ES-I3 (cell line): ENCODE results near the gene ITLN2.
"Not testable (repeated sequence)": the region's sequence is repeated elsewhere in the genome, so short reads cannot be mapped to it uniquely, and the experiment has no call there.

Experiments
- H3K36me3 ChIP-seq: 2 replicates; pipeline ENCODE4 v1.6.1; 2013; ENCODE audit warnings: mild to moderate bottlenecking, low read length, control low read depth, moderate library complexity; ENCODE audit not compliant: insufficient read depth
- H3K4me1 ChIP-seq: 2 replicates; pipeline ENCODE4 v1.6.1; 2013; ENCODE audit warnings: mild to moderate bottlenecking, control low read depth, low read length; ENCODE audit not compliant: insufficient read depth
- H3K9ac ChIP-seq: 2 replicates; pipeline ENCODE4 v1.6.1; 2013; ENCODE audit warnings: low read depth, mild to moderate bottlenecking, low read length, moderate library complexity
- H3K9me3 ChIP-seq: 2 replicates; pipeline ENCODE4 v1.6.1; 2013; ENCODE audit warnings: mild to moderate bottlenecking, low read length, moderate library complexity; ENCODE audit not compliant: control insufficient read depth, insufficient read depth

Gene ITLN2

GRCh38 chr1:160905617-160905989 is 49.0 kb downstream of the ITLN2 start:
- Histone ChIP-seq H3K36me3 (no peaks in the 10 kb centered on the region), H3K9me3 (no peaks in the 10 kb centered on the region; the same call in 1 of the 2 replicates), H3K9ac (no peak overlapping the region), H3K4me1 (peaks cover 3% of the 10 kb centered on the region; the same call in 1 of the 2 replicates)

DNA sequence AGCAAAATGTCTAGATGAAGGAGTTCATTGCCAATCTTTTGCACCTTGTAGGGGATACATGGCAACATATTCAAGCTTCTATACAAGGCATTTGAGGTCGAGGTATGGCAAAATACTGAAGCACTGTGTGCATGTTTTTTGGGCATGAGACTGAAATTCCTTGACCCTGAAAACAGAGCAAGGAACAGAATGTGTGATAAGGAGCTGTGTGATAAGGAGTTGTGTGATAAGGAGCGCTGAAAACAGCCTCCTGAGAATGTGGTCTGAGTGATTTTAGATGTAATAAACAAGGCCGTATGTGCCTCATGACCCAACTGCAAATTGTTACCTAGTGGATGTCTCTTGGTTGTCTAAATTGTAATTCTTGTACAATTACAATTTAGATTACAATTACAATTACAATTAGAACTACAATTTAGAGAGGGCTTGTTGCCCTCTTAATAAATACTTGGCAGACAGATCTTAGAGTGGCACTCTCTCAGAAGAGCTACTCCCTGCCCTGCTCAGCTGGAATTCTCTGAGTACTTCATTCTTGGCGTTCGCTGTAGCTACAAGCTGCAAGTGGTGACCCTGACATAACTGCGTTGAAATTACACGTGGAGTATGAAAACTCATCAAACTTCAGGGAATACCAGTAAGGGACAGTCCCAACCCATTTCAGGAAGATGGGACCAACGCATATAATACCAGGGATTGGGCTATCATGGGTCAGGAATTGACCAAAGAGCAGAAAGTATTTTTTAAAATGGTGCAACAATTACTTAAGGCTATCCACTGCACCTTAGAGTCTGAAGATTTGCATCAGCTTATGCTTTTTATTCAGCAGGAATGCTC is 49.6 kb downstream of the ITLN2 start:
- peaks cover 3% of the 10 kb centered on the region; the same call in 1 of the 2 replicates for H3K4me1 ChIP-seq
- no peaks in the 10 kb centered on the region; the same call in 1 of the 2 replicates for H3K9me3 ChIP-seq
- H3K36me3 ChIP-seq = no peaks in the 10 kb centered on the region
- no peak overlapping the region for H3K9ac ChIP-seq

GRCh38 chr1:160902251-160902650 is 52.4 kb downstream of the ITLN2 start:
- not testable (repeated sequence) for H3K36me3 ChIP-seq, H3K9me3 ChIP-seq, H3K4me1 ChIP-seq, H3K9ac ChIP-seq

- Histone ChIP-seq H3K4me1 (peaks cover 3% of the 10 kb centered on the region; the same call in 1 of the 2 replicates), H3K9ac (no peak overlapping the region), H3K36me3 (no peaks in the 10 kb centered on the region), H3K9me3 (no peaks in the 10 kb centered on the region)
These were observed 52.8 kb downstream of the ITLN2 start for GRCh38 chr1:160901768-160902167.

DNA sequence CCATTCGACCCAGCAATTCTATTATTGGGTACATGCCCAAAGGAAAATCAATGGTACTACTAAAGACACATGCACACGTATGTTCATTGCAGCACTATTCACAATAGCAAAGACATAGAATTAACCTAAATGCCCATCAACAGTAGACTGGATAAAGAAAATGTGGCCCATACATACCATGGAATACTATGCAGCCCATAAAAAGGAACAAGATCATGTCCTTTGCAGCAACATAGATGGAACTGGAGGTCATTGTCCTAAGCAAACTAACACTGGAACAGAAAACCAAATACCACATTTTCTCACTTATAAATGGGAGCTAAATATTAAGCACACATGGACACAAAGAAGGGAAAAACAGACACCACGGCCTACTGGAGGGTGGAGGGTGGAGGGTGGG is 53.9 kb downstream of the ITLN2 start:
- not testable (repeated sequence) for H3K9me3 ChIP-seq, H3K36me3 ChIP-seq, H3K9ac ChIP-seq, H3K4me1 ChIP-seq
